Central memory CD8-positive, alpha-beta T cell (primary cell): ENCODE results near the gene PLA2G4E.

Experiments used
- ATAC-seq: fragments of 150-1000 bp; cut with Tn5 transposase; replicated peaks from 2 replicates; pipeline ENCODE4 v1.10.0; 2022; ENCODE audit warnings: mild to moderate bottlenecking, moderate FRiP score, moderate number of reproducible peaks; ENCODE audit not compliant: poor library complexity, severe bottlenecking; ENCODE audit errors: extremely low read depth
- DNase-seq, 2 donors: peaks; one replicate each; pipeline ENCODE4 v3.0.0; 2021; ENCODE audit warnings: low spot score in 2 of 2
- H3K27ac Mint-ChIP-seq: one replicate; pipeline ENCODE4 v1.8.0; 2022; ENCODE audit warnings: low read depth, mild to moderate bottlenecking, moderate library complexity, mixed read lengths
- H3K27me3 Mint-ChIP-seq: one replicate; pipeline ENCODE4 v1.8.0; 2022; ENCODE audit warnings: mixed read lengths
- H3K36me3 Mint-ChIP-seq: one replicate; pipeline ENCODE4 v1.8.0; 2022; ENCODE audit warnings: mild to moderate bottlenecking, moderate library complexity, mixed read lengths; ENCODE audit not compliant: insufficient read depth
- H3K4me1 Mint-ChIP-seq: one replicate; pipeline ENCODE4 v1.8.0; 2022; ENCODE audit warnings: mixed read lengths
- H3K4me3 Mint-ChIP-seq: one replicate; pipeline ENCODE4 v1.8.0; 2022; ENCODE audit warnings: mild to moderate bottlenecking, moderate library complexity, mixed read lengths
- H3K9me3 Mint-ChIP-seq: one replicate; pipeline ENCODE4 v1.8.0; 2022; ENCODE audit warnings: mixed read lengths

Gene PLA2G4E

DNA sequence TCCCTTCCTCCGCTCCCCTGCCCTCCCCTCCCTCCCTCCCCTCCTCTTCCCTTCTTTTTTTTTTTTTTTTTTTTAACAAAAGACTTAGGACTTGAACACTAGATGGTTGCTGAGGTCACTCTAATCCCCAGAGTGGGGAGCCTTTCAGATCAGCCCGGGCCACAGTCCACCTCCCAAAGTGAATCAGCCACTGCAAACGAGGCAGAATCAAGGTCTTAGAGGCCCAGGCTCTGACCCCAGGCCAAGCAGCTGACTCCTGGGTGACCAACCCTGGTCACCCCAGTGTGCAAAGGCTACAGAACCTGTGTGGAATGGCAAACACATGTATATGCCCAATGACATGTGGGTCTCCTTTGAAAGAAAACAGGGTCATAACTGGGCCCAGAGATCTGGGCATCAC is 30.2 kb downstream of the PLA2G4E start:
- Mint-ChIP-seq H3K36me3 (peaks cover 2% of the 10 kb centered on the region), H3K9me3 (no peaks in the 10 kb centered on the region), H3K27me3 (no peaks in the 10 kb centered on the region), H3K4me1 (no peaks in the 10 kb centered on the region), H3K4me3 (no peak overlapping the region), H3K27ac (no peak overlapping the region)
- DNase-seq (no peak), ATAC-seq (no peak)

DNA sequence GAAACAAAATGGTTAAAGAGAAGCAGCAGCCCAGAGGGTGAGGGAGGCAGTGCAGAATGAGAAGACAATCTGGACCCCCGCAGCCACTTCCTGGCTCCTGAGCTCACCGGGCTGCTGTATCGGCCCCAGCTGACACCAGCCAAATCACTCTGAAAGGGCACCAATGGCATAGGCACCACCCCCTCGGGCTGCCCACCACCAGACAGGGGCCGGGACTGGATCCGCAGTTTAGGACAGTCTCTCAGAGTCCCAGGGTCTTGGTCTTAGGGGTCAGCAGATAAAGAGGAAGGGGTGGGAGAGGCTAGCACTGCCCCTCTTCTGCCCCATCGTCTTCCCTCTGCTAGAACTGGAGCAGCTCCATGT is 30.6 kb downstream of the PLA2G4E start:
- Mint-ChIP-seq H3K4me3 (no peak overlapping the region), H3K9me3 (no peaks in the 10 kb centered on the region), H3K36me3 (peaks cover 4% of the 10 kb centered on the region), H3K27ac (no peak overlapping the region), H3K4me1 (no peaks in the 10 kb centered on the region), H3K27me3 (no peaks in the 10 kb centered on the region)
- ATAC-seq (no peak), DNase-seq (no peak)

DNA sequence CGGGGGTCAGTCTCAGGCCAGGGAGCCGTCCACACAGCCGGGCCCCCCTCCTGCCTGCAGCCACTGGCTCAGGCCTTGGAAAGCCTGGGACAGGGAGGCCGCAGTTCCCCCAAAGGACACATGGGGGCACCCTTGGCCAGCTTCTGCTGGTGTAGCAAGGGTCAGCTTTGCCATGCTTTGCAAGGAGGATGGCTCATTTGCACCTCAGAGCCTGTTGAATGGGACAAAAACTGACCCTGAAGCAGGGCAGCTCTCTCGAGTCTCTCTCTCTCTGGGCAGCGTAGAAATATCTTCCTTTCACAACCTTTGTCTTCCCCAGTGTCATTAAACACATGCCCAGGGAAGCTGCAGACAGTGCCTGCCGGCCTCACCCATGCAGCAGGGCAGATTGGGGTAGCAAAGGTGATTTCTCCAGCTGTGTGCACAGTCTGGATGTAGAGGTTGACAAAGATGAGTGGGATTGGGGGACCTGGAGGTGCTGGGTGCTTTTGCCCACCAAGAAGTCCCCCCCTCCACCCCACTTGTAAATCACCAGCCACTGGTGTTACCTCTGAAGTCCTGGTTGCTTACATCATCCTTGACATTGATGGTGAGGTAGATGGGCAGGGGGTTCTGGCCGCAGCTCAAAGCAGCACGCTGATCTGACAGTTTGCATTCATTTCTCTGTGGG is 31.1 kb downstream of the PLA2G4E start:
- peak; percentile 71 to 84 for DNase-seq

DNA sequence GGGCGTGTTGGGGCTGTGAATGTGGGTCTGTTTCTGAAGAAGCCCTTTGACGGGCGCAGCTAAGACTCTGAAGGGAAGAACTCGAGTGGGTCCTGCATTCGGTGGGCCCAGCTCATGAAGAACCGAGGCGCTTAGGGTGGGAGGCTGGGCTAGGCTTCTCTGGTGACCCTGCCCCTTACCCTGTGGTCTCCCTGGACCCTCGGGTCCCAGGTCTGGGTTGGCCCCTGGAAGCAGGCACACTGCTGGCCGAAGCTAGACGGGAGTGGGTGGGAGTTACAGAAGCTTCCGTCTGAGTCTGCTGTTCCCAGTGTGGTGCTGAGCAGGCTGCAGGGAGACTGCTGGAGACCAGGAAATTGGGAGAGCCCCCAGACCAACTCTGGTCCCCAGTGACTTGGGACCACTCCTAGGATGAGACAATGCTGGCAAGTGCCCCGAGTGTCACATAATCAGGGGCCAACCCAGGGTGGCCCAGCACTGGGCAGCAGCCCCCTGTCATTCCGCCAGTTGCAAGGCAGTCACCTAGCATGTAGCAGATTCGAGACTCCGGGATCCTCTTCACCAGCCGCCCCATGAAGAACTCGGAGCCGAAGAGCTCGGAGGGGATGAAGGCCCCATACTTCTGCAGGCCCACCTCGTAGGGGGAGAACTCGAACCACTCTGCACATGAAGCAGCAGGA is 31.8 kb downstream of the PLA2G4E start:
- no peak for ATAC-seq

More for the DNA sequence above, 31.1 kb downstream of the PLA2G4E start:
- Mint-ChIP-seq H3K27me3 (no peaks in the 10 kb centered on the region), H3K36me3 (peaks cover 4% of the 10 kb centered on the region), H3K4me3 (no peak overlapping the region), H3K4me1 (no peaks in the 10 kb centered on the region), H3K27ac (no peak overlapping the region), H3K9me3 (no peaks in the 10 kb centered on the region)
- ATAC-seq = peak; percentile 68

DNA sequence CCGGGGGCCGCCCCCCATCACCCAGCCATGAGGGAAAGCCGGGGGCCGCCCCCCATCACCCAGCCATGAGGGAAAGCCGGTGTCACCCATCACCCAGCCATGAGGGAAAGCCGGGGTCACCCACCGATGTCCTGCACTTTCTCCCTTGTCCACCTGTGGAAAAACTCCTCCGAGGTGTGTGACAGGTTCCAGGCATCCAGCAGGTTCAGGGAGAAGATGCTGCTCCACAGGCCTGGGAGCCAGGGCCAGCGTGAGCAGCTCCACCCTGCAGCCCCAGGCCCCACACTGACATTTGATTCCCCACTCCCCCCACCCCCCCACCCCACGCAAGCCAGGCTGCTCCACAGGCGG is 32.9 kb downstream of the PLA2G4E start:
- H3K9me3 Mint-ChIP-seq = no peaks in the 10 kb centered on the region
- ATAC-seq = no peak
- H3K4me1 Mint-ChIP-seq = no peaks in the 10 kb centered on the region
- peaks cover 4% of the 10 kb centered on the region for H3K36me3 Mint-ChIP-seq
- no peaks in the 10 kb centered on the region for H3K27me3 Mint-ChIP-seq
- H3K27ac Mint-ChIP-seq = no peak overlapping the region
- DNase-seq = no peak
- no peak overlapping the region for H3K4me3 Mint-ChIP-seq

More for the DNA sequence above, 31.8 kb downstream of the PLA2G4E start:
- H3K9me3 Mint-ChIP-seq = no peaks in the 10 kb centered on the region
- no peaks in the 10 kb centered on the region for H3K27me3 Mint-ChIP-seq
- H3K4me3 Mint-ChIP-seq = no peak overlapping the region
- no peaks in the 10 kb centered on the region for H3K4me1 Mint-ChIP-seq
- no peak overlapping the region for H3K27ac Mint-ChIP-seq
- H3K36me3 Mint-ChIP-seq = peaks cover 4% of the 10 kb centered on the region
- DNase-seq = no peak

DNA sequence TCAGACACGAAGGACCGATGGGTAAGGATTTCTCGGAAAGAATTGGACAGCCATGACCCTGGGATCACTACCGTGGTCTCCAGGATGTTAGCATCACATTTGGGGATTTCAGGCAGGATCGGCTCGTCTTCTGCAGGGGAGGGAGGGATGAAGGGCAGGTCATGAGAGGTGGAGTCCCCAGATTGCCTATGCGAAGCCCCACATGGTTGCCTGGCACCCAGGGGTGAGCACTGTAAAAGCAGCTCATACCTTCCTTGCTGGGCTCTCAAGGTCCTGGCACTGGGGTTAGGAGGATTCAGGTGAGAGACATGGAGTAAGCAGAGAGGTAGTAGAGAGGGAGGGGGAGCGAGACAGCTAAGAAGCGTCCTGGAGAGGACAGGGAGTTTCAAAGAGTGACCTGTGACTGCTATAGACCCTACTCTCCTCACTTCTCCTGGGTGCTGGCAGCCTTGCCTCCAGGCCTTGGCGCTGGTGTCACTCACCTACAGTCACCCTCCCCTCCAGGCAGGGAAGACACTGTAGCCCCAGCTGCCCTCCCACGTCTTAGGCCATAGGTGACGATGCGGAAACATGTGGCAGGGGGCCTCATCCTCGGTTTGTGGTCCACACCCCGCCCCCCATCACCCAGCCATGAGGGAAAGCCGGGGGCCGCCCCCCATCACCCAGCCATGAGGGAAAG is 33.5 kb downstream of the PLA2G4E start:
- ATAC-seq = no peak
- no peaks in the 10 kb centered on the region for H3K9me3 Mint-ChIP-seq
- H3K36me3 Mint-ChIP-seq = peaks cover 4% of the 10 kb centered on the region
- DNase-seq = no peak
- H3K27me3 Mint-ChIP-seq = no peaks in the 10 kb centered on the region
- no peaks in the 10 kb centered on the region for H3K4me1 Mint-ChIP-seq
- H3K27ac Mint-ChIP-seq = no peak overlapping the region
- no peak overlapping the region for H3K4me3 Mint-ChIP-seq

DNA sequence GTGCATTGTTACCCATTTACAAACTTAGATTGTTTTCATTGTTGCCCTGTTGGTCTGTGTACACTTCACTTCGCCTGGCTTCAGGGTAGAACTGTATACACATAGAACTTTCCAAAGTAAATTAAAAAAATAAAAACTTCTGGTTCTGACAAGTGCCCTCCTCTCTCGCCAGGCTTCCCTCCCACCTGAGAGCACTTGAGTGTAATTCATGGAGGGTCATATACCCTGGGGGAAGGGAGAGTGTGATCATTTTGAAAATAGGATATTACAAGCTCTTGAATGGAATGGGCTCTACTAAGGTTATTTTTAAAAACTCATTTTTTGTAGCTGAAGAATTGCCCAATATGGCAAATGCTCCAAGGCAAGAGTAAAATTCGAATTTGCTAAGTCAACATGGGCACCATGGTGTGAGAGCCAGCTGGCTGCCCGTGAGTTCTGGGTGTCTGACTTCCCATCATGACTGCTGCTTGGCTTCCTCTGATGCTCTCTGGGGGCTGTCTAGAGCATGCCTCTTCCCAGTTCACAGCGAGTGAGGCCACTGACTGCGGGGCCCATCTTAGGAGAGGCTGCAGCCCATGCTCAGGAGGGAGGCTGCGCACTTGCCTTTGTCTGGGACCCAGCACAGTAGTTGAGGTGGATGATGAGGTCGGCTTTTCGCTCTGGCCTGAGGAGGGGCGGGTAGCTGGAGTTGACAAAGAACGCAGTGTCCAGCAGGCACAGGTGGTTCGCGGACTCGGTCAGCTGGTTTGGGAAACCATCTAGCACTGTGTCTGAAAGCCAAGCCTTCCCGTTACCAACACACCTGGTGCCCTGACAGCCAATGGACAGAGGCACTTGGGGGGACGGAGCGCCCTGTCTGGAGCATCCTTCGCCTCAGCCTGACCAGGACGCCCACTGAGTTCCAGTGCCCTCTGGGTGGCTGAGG is 35.3 kb downstream of the PLA2G4E start:
- H3K4me1 Mint-ChIP-seq = no peaks in the 10 kb centered on the region
- H3K9me3 Mint-ChIP-seq = no peaks in the 10 kb centered on the region
- H3K36me3 Mint-ChIP-seq = peaks cover 4% of the 10 kb centered on the region
- H3K4me3 Mint-ChIP-seq = no peak overlapping the region
- H3K27me3 Mint-ChIP-seq = no peaks in the 10 kb centered on the region
- no peak overlapping the region for H3K27ac Mint-ChIP-seq
- DNase-seq (no peak), ATAC-seq (no peak)

DNA sequence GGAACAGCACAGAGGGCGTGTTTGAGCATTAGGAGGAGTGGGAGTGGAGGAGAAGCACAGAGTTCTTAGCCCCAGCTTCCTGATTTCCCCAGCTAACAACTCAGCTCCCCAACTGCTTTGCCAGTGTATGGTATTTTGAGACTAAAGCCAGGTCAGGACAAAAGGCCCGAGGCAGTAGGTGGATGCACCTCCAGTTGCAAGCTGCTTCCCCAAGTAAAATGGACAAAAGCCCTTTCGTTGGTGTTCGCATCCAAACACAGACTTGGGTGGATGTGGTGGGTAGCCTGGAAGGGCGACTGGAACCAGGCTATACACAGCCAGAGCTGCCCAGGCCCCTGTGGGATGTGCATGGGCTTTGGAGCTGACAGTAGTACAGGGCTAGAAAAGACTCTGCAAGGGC is 36.2 kb downstream of the PLA2G4E start:
- no peak for DNase-seq

DNA sequence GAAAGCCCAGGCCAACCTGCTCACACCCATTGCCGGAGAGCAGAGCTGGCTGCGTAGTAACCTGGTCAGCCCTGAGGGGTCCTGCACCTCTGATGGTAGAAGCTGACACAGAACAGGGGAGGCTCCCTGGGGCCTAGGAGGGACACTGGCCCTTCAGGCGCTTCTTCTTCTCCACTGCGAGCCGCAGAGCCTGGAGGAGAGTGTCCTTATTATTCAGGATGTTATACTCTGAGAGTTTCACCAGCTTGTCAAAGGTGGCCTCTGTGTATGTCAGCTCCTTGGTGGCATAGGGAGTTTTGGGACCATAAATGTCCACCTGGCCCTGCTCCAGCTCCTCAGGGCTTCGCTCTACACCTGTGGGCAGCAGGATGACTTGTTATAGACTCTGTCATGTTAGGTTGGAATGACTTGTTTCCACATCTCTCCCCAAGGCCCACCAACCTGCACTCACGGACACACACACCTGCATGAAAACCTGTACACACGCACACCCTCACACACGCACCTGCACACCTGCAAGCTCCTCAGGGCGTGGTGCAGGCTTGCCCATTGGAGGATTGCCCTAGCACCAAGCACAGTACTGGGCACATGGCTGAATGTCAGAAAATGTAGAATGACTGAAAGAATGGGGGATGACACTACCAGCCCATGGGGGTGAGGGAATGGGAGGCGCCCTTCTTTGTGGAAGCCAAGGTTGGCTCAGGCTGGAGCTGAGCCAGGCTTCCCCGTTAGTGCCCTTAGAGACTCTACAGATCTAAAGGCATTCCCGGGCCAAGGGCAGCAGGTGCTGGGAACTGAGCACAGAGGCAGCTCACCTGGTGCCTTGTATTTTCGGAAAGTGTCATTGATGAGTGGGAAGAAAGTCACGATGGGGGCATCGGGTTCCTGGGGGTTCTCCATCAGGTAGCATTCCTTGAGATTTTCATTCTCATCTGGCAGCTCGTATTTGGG is 36.9 kb downstream of the PLA2G4E start:
- H3K27ac Mint-ChIP-seq = no peak overlapping the region
- H3K4me1 Mint-ChIP-seq = no peaks in the 10 kb centered on the region
- H3K27me3 Mint-ChIP-seq = no peaks in the 10 kb centered on the region
- H3K4me3 Mint-ChIP-seq = no peak overlapping the region
- DNase-seq = no peak
- no peaks in the 10 kb centered on the region for H3K9me3 Mint-ChIP-seq
- no peak for ATAC-seq
- H3K36me3 Mint-ChIP-seq = peaks cover 3% of the 10 kb centered on the region

More for the DNA sequence above, 36.2 kb downstream of the PLA2G4E start:
- H3K36me3 Mint-ChIP-seq = peaks cover 4% of the 10 kb centered on the region
- H3K9me3 Mint-ChIP-seq = no peaks in the 10 kb centered on the region
- H3K27ac Mint-ChIP-seq = no peak overlapping the region
- no peaks in the 10 kb centered on the region for H3K27me3 Mint-ChIP-seq
- ATAC-seq = no peak
- H3K4me3 Mint-ChIP-seq = no peak overlapping the region
- no peaks in the 10 kb centered on the region for H3K4me1 Mint-ChIP-seq

DNA sequence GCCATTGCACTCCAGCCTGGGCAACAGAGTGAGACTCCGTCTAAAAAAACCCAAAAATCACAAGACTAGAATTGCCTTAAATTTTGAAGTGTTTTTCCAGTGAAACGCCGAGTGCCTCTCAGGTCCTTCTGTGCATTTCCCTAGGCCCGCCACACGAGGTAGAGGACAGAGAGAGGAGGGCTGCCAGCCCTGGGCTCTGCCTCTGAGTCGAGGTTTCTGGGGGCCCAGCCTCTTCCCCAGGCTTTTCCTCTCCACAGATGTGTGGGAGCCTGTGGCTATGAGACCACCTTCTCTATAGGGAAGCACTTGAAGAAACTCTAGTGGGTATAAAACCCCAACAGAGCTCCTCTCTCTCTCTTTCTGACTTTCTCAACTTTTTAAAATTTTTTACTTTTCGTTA is 37.6 kb downstream of the PLA2G4E start:
- ATAC-seq (no peak), DNase-seq (no peak)
- Mint-ChIP-seq H3K36me3 (peaks cover 3% of the 10 kb centered on the region), H3K9me3 (no peaks in the 10 kb centered on the region), H3K27ac (no peak overlapping the region), H3K27me3 (no peaks in the 10 kb centered on the region), H3K4me3 (no peak overlapping the region), H3K4me1 (no peaks in the 10 kb centered on the region)

DNA sequence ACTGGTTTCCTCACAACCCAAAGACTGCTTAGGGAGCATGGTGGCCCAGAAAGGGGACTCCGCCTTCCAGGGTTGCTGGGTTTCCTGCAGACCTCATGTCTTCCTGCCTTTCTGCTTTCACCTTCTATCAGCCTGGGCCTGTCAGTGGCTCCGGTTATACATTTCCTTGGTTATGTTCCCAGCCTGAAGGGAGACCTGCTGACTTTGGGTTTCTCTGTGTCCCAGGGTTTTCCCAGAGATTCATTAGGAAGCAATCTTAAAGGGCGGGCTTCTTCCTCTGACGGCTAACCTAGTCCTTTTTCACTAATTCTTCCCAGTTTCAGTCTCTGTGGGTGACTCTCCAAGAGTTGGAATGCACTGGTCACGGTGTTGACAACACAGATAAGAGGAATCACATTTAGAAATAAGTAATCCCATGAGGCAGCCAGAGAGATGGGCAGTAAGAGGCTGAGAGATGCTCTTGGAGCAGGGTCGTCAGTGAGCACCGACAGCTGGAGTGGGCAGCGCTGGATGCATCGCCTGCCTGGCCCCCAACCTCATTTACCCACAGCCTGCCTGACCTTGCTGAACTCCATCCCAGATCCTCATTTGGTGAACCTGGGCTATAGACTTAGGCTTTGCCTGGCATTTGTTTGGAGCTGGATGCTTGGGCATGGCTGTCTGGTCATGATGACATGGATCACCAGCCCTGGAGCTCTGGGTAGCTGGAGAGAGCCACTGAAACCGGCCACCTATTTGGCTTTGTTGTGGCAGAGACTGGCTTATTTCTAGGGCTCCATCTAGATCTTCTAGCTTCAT is 38.5 kb downstream of the PLA2G4E start:
- Mint-ChIP-seq H3K27me3 (peaks cover under 1% of the 10 kb centered on the region), H3K36me3 (peaks cover 2% of the 10 kb centered on the region), H3K4me1 (no peaks in the 10 kb centered on the region), H3K4me3 (no peak overlapping the region), H3K9me3 (no peaks in the 10 kb centered on the region), H3K27ac (no peak overlapping the region)
- no peak for DNase-seq
- no peak for ATAC-seq
